Right lobe of liver (tissue), 6 donors: Measurements from ENCODE around the gene PCDHGA2. TPM values are rescaled to one million over a fixed set of nuclear protein-coding genes. Genes with fewer than 3 reads are reported as not detected.
A peak's percentile ranks its signal among the peaks of the same experiment; 100 is the strongest.
"Not testable (repeated sequence)": the region's sequence is repeated elsewhere in the genome, so short reads cannot be mapped to it uniquely, and the experiment has no call there.

ENCODE experiments used
- ATAC-seq, 4 donors: fragments of 200-7000 bp; cut with Tn5 transposase; one replicate each; pipeline ENCODE4 v1.9.1; 2020; ENCODE audit warnings: mild to moderate bottlenecking in 4 of 4, moderate library complexity in 4 of 4
- DNase-seq, 3 donors: peaks; one replicate each; pipeline ENCODE4 v3.0.0-alpha.2; 2020
- H3K27ac ChIP-seq, 3 donors: fragments of 200-600 bp; one replicate each; pipeline ENCODE4 v1.8.0; 2022
- H3K27me3 ChIP-seq, 2 donors: fragments of 200-600 bp; one replicate each; pipeline ENCODE4 v1.8.0; 2022
- H3K36me3 ChIP-seq, 4 donors: fragments of 200-600 bp; sonication (generic) in 1 of 4; one replicate each; pipeline versions ENCODE4 v1.5.1 to v1.8.0; 2017 to 2022; ENCODE audit warnings: control low read depth in 1 of 4
- H3K4me1 ChIP-seq, 4 donors: fragments of 200-600 bp; sonication (generic) in 1 of 4; one replicate each; pipeline versions ENCODE4 v1.5.1 to v1.8.0; 2017 to 2022; ENCODE audit warnings: control low read depth in 1 of 4
- H3K4me3 ChIP-seq, 3 donors: fragments of 200-600 bp; one replicate each; pipeline ENCODE4 v1.8.0; 2022
- H3K9me3 ChIP-seq, 4 donors: fragments of 200-600 bp; sonication (generic) in 1 of 4; one replicate each; pipeline versions ENCODE4 v1.5.1 to v1.8.0; 2017 to 2022; ENCODE audit warnings: control low read depth in 1 of 4
- POLR2A ChIP-seq: fragments of 450-650 bp; IDR thresholded peaks from one replicate; pipeline ENCODE4 v1.6.1; 2017; ENCODE audit warnings: antibody characterized with exemption, mild to moderate bottlenecking
- WGBS: methylation state at CpG from one replicate; pipeline ENCODE4 v1.1.6; 2018; ENCODE audit warnings: low coverage, low lambda C conversion rate; ENCODE audit not compliant: insufficient coverage; ENCODE audit errors: missing lambda C conversion rate; 5-methylcytosine and 5-hydroxymethylcytosine counted together
- intact Hi-C, 2 donors: fragments of 100-400 bp; cut with DNase I; formaldehyde crosslinking; loops; one replicate each; pipeline versions ENCODE4 v1.11.2 to v1.14.1; 2022
- total RNA-seq, 6 experiments: library from RNA; depleted of rRNA in 2 of 6; stranded (reverse); fragments of >200 nt in 2 of 6; fragmentation: NEBNext Ultra II Directional in 3 of 6; extraction: Animal tissue kit (Norgen Biotek cat#: 25700) in 3 of 6; gene quantifications; one replicate each; pipeline versions ENCODE4 v1.1.0 to v1.2.4, GENCODE V29; 2016 to 2023
- TF ChIP-seq, protein P1 (sequence below), 4 donors: fragments of 200-600 bp in 3 of 4; fragments of 450-650 bp in 1 of 4; IDR thresholded peaks; one replicate each; pipeline versions ENCODE4 v1.5.1 to v1.8.0; 2016 to 2022; ENCODE audit warnings: antibody characterized with exemption in 4 of 4, mild to moderate bottlenecking in 2 of 4
- donor health status: DM: no; HTN: yes; CAD: no.
- donor health status: DM: no; HTN: no; CAD: no.
- donor health status: DM: no; HTN: no; CAD: no.
- donor health status: DM: no; HTN: yes; CAD: no.
- donor health status: DM: no; HTN: yes; CAD: no.

The PCDHGA2 gene
- total RNA-seq, 6 experiments from 2014 or later: 0.49 to 0.88 (median 0.57) TPM

GRCh38 chr5:141371572-141372475 is 33.3 kb downstream of the PCDHGA2 start:
- Histone ChIP-seq H3K36me3 (no peaks in the 10 kb centered on the region), H3K27ac (no peak overlapping the region), H3K27me3 (no peaks in the 10 kb centered on the region), H3K4me3 (no peak overlapping the region), H3K9me3 (peaks cover 0 to 10% (median 6%) of the 10 kb centered on the region in 4 donors), H3K4me1 (no peaks in the 10 kb centered on the region)
- intact Hi-C loops: no loop called here
- no peak for DNase-seq
- no peak for ATAC-seq
- TF ChIP-seq POLR2A: no peak
- TF ChIP-seq, protein P1, sequence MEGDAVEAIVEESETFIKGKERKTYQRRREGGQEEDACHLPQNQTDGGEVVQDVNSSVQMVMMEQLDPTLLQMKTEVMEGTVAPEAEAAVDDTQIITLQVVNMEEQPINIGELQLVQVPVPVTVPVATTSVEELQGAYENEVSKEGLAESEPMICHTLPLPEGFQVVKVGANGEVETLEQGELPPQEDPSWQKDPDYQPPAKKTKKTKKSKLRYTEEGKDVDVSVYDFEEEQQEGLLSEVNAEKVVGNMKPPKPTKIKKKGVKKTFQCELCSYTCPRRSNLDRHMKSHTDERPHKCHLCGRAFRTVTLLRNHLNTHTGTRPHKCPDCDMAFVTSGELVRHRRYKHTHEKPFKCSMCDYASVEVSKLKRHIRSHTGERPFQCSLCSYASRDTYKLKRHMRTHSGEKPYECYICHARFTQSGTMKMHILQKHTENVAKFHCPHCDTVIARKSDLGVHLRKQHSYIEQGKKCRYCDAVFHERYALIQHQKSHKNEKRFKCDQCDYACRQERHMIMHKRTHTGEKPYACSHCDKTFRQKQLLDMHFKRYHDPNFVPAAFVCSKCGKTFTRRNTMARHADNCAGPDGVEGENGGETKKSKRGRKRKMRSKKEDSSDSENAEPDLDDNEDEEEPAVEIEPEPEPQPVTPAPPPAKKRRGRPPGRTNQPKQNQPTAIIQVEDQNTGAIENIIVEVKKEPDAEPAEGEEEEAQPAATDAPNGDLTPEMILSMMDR (IDR thresholded peaks at IDR 0.05): no peak
- 34% methylated on average over 16 of the region's 69 CpGs for WGBS

GRCh38 chr5:141373673-141374317 is 35.2 kb downstream of the PCDHGA2 start, which contains the start of gene PCDHGA6:
Gene PCDHGA6, plus strand, starts transcription at chr5:141373891. Its CDS starts 193 bp downstream, at chr5:141374084.
- DNase-seq (no peak), ATAC-seq (peak in 1 of 4 donors; percentile 25)
- Histone ChIP-seq H3K4me1 (no peaks in the 10 kb centered on the region), H3K36me3 (no peaks in the 10 kb centered on the region), H3K9me3 (peaks cover 0 to 10% (median 2%) of the 10 kb centered on the region in 4 donors), H3K27me3 (no peaks in the 10 kb centered on the region), H3K27ac (no peak within 1 kb of the TSS), H3K4me3 (peak within 1 kb of the TSS in 1 of 3 donors; percentile 16)
- intact Hi-C loops: no loop called here
- WGBS: 11% methylated on average over 9 of the region's 27 CpGs
- TF ChIP-seq, protein P1 (IDR thresholded peaks at IDR 0.05): peak; percentile 4 to 31 (median 26)
- no peak for TF ChIP-seq POLR2A

DNA sequence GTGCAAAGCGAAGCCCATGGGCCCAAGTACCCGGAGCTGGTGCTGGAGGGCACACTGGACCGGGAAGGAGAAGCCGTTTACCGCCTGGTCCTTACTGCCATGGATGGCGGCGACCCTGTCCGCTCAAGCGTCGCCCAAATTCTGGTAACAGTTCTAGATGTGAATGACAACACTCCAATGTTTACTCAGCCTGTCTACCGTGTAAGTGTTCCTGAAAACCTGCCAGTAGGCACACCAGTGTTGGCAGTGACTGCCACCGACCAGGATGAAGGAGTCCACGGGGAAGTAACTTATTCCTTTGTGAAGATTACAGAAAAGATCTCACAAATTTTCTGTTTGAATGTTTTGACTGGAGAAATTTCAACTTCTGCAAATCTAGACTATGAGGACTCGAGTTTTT is 36.1 kb downstream of the PCDHGA2 start:
- 64% methylated on average over 10 of the region's 14 CpGs for WGBS
- Histone ChIP-seq H3K36me3 (no peaks in the 10 kb centered on the region), H3K9me3 (peaks cover 0 to 10% (median 2%) of the 10 kb centered on the region in 4 donors), H3K4me1 (no peaks in the 10 kb centered on the region), H3K27ac (no peak overlapping the region), H3K27me3 (no peaks in the 10 kb centered on the region), H3K4me3 (no peak overlapping the region)
- intact Hi-C loops: no loop called here
- no peak for TF ChIP-seq POLR2A
- TF ChIP-seq, protein P1 (IDR thresholded peaks at IDR 0.05): no peak
- ATAC-seq (no peak), DNase-seq (no peak)

GRCh38 chr5:141375444-141376155 is 37.0 kb downstream of the PCDHGA2 start:
- intact Hi-C loops, H3K27ac ChIP-seq, H3K27me3 ChIP-seq, H3K4me1 ChIP-seq, ATAC-seq, H3K4me3 ChIP-seq, DNase-seq, H3K36me3 ChIP-seq: not testable (repeated sequence)
- peaks cover 0 to 10% (median 2%) of the 10 kb centered on the region in 4 donors for H3K9me3 ChIP-seq
- 38% methylated on average over 11 of the region's 48 CpGs for WGBS
